HG02623 (cell line): ENCODE data around the gene RCOR1.
"Not testable (repeated sequence)": the region's sequence is repeated elsewhere in the genome, so short reads cannot be mapped to it uniquely, and the experiment has no call there.

ENCODE experiments used
- ATAC-seq: cut with Tn5 transposase; IDR thresholded peaks from one replicate; pipeline ENCODE4 v1.9.1; 2021; ENCODE audit warnings: moderate library complexity; ENCODE audit not compliant: unreplicated experiment

RCOR1 gene

DNA sequence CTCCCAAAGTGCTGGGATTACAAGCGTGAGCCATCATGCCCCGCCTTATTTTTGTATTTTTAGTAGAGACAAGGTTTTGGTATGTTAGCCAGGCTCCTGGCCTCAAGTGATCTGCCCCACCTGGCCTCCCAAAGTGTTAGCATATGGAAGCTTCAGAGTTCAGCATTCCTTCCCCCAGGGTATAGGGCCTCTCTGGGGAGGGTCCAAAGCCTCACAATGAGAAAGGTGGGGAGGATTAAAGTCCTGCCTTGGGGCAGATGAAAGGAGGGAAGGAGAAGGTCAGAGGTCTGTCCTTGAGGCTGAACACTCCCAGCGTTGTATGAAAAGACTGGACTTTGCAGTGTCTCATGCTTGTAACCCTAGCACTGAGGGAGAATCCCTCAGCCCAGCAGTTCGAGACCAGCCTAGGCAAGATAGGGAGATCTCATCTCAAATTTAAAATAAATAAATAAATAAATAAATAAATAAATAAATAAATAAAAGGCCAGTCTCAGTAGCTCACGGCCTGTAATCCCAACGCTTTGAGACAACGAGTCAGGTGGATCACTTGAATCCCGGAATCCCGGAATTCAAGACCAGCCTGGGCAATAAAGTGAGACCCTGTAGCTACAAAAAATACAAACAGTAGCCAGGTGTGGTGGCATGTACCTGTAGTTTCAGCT, 22.0 kb upstream of the RCOR1 start:
- ATAC-seq, result no peak

DNA sequence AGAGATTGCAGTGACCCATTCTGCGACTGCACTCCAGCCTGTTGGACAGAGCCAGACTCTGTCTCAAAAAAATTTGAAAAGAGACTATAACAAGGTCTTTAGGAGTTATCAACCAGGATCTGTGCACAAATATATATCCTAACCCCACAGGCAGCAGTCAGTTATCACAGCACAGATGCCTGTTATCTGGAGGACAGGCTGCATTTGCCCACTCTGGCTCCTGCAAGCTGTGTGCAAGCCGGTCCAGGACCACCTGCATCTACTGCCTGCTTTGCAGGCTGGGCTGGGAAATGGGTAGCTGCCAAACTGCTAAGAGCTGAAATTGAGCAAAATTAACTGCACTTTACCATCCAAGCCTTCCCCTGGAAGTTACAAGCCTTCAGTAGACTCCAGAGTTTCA, 21.4 kb upstream of the RCOR1 start:
- no peak for ATAC-seq

DNA sequence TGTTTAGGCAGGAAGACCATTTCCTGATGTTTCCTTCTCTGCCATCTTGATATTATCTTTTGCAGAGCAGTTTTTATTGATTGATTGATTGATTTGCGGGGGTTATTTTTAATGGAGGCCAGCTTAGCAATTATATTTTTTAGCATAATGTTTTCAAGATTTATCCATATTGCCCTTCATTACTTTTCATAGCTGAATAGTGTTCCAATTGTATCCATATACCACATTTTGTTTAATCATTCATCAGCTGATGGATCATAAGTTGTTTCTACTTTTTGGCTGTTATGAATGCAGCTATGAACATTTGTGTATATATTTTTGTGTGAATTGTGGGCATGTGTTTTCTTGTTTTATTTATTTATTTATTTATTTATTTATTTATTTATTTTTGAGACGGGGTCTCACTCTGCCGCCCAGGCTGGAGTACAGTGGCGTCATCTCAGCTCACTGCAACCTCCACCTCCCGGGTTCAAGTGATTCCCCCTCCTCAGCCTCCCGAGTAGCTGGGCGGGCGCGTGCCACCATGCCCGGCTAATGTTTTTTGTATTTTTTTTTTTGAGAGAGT, 20.9 kb upstream of the RCOR1 start:
- ATAC-seq, result no peak

DNA sequence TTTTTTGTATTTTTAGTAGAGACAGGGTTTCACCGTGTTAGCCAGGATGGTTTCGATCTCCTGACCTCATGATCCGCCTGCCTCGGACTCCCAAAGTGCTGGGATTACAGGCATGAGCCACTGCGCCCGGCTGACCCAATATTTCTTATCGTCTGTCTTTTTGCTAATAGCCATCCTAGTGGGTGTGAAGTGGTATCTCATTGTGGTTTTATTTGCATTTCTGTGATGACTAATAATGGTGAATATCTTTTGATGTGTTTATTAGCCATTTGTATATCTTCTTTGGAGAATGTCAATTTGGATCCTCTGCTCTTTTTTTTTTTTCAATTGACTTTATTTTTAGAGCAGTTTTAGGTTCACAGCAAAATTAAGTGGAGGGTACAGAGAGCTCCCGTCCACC, 19.3 kb upstream of the RCOR1 start:
- ATAC-seq, result not testable (repeated sequence)

DNA sequence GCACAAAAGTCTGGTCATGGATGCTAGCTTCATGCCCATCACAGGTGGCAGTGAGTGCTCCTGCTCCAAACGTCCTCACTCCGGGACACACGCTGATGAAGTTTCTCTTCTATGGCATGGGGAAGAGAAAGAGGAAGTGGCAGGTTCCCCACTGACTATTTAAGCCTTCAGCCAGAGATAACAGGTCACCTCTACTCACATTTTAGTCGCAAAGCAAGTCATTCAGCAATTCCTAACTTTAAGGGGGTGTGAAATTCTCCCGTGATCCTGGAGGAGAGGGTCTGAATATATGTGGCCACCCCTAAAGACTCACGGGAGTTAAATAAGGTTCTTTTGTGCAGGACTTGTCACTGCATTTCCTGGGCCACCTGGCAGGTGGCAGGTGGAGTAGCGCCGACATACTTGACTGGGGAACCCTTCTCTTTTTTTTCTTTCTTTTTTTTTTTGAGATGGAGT, 18.8 kb upstream of the RCOR1 start:
- no peak for ATAC-seq

DNA sequence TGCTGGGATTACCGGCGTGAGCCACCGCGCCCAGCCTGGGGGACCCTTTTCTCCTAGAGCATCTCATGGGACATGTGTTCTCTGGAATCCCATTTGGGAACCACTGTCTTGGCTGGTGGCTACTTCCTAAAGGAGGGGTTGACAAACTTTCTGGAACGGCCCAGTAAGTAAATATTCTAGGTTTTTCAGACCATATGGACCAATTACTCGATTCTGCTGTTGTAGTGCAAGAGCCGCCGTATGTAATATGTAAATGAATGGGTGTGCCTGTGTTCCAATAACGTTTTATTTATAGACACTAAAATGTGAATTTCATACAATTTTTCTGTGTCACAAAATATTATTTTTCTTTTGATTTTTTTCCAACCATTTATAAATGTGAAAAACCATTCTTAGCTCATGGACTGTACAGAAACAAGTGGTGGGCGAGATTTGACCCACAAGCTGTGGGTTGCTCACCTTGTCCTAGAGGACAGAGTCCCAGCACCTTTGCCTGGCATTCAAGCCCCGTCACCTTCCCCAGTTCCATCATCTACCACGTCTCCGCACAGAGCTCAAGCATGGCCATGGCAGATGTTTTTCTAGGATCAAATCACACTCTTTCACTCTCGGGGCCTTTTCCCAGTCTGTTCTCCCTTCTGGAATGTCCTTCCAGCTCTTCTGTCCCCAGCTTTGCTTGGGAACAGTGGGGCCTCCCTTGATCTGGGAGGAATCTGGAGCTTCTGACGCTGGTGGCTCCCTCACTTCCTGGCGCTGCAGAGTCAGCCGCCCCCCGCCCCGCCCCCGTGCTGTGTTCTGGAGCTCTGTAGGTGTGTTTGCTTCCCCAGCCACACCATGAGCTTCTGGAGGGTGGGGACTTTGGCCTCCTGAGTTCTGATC, 17.9 kb upstream of the RCOR1 start:
- no peak for ATAC-seq

DNA sequence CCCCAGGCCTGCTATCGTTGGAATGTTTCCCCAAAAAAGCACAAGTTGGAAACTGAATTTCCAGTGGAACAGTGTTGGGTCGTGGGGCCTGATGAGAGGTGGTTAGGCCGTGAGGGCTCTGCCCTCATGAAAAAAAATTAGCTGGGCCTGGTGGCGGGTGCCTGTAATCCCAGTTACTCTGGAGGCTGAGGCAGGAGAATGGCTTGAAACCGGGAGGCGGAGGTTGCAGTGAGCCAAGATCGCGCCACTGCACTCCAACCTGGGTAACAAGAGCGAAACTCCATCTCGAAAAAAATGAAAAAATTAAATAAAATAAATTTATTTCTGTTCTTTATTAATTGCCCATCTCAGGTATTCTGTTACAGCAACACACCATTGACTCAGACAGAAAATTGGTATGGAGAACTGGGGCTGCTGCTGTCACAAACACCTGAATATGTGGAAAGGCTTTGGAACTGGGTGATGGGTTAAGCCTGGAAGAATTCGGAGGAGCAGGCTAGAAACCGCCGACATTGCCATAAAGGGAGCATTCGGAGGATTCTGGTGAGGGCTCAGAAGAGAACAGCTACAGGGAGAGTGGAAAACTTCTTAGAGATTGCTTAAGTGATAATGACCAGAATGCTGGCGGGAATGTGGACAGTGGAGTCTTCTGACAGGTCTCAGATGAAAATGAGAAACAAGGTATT, 17.1 kb upstream of the RCOR1 start:
- ATAC-seq, result no peak

DNA sequence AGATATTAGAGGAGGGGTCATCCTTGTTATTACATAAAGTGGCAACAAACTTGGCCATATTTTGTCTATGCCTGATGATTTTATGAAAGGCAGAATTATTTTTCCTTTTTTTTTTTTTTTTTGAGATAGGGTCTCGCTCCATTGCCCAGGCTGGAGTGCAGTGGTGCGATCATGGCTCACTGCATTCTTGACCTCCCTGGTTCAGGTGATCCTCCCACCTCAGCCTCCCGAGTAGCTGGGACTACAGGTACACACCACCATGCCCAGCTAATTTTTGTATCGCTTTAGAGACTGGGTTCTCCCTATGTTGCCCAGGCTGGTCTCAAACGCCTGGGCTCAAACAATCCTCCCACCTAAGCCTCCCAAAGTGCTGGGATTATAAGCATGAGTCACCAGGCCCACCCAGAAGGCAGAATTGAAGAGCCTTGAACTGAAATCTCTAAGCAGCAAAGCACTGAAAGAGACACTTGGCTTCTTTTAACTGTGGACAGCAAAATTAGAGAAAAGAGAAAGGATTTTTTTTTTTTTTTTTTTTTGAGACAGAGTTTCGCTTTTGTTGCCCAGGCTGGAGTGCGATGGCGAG, 16.5 kb upstream of the RCOR1 start:
- not testable (repeated sequence) for ATAC-seq

DNA sequence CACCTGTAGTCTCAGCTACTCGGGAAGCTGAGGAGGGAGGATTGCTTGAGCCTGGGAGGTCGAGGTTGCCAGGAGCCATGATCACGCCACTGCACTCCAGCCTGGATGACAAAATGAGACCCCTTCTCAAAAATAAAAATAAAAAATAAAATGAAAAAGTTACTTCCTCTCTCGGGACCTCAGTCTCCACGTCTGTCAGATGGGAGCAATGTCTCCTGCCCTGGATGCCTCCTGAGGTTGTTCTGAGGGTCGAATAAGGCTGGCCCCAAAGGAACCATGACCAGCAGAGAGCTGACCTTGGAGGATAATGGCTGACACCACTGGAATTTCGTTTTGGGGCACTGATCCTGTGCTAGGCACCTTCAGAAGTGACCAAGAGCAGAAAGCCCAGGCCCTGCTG, 13.6 kb upstream of the RCOR1 start:
- no peak for ATAC-seq

DNA sequence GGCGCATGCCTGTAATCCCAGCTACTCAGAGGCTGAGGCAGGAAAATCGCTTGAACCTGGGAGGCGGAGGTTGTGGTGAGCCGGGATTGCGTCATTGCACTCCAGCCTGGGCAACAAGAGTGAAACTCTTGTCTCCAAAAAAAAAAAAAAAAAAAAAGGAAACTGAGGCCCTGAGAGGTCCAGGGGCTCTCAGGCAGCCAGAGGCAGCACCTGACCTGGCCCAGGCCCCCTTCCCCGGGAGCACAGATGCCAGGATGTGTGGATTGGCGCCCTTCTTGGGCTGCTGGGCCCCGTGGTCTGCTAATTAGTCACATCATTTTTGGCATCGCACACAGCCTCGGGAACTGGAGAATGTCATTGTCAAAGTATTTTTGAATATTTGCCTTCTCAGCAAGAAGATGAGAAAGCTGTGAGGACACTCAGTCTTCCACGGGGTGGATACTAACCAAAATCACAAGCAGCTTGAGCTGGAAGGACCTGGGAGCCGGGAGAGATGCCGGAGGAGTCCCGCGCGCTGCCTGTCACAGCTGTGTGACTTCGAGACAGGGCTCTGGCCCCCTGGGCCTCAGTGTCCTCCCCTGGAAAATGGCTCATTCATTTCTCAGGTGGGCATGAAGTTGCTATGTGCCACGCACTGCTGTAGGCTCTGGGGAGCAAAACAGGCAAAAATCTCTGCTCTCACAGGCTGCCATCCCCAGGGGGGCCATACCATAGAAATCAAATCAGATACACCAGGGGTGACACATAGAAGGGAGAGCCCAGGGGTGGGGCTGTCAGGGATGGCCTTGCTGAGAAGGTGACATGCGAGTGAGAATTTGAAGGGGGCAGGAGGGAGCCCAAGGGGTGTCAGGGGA, 12.5 kb upstream of the RCOR1 start:
- ATAC-seq, result no peak

DNA sequence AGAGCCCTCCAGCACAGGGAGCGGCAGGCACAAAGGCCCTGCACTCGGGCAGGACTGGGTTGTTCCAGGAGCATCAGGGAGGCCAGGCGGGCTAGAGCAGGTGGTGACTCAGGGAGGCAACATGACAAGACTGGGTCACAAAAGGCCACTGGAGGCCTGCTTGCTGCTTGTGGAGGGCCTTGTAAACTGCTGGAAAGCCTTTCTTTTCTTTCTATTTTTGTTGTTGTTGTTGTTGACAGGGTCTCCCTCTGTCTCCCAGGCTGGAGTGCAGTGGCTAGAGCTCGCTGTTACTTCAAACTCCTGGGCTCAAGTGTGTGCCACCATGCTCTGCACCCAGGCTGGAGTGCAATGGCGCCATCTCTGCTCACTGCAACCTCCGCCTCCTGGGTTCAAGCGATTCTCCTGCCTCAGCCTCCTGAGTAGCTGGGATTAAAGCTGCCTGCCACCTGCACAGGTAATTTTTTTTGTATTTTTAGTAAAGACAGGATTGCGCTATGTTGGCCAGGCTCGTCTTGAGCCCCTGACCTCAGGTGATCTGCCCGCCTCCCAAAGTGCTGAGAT, 11.8 kb upstream of the RCOR1 start:
- no peak for ATAC-seq

DNA sequence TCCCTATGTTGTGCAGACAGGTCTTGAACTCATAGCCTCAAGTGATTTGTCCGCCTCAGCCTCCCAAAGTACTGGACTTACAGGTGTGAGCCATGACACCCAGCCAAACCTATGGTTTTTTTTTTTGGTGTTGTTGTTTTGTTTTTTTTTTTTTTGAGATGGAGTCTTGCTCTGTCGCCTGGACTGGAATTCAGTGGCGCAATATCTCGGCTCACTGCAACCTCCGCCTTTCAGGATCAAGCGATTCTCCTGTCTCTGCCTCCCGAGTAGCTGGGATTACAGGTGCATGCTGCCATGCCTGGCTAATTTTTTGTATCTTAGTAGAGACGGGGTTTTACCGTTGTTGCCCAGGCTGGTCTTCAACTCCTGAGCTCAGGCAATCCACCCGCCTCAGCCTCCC, 11.3 kb upstream of the RCOR1 start:
- ATAC-seq, result no peak

DNA sequence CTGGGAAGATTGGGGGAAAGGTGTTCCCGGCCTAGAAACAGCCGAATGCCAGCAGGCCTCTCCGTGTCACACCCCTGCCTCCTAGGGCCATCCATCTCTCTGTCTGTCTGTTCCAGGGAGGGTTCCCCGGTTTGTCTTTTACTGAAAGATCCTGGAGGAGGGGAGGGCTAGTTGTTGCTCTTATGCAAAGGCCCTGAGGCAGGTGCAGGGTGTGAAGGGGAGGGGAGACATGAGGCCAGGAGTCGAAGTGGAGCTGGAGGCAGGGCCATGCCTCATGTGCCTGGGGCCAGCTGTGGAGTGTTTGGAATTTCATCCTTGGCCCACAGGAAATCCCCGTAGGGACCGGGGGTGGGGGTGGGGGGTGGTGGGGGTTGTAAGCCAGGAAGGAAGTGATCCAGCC, 8.7 kb upstream of the RCOR1 start:
- no peak for ATAC-seq

DNA sequence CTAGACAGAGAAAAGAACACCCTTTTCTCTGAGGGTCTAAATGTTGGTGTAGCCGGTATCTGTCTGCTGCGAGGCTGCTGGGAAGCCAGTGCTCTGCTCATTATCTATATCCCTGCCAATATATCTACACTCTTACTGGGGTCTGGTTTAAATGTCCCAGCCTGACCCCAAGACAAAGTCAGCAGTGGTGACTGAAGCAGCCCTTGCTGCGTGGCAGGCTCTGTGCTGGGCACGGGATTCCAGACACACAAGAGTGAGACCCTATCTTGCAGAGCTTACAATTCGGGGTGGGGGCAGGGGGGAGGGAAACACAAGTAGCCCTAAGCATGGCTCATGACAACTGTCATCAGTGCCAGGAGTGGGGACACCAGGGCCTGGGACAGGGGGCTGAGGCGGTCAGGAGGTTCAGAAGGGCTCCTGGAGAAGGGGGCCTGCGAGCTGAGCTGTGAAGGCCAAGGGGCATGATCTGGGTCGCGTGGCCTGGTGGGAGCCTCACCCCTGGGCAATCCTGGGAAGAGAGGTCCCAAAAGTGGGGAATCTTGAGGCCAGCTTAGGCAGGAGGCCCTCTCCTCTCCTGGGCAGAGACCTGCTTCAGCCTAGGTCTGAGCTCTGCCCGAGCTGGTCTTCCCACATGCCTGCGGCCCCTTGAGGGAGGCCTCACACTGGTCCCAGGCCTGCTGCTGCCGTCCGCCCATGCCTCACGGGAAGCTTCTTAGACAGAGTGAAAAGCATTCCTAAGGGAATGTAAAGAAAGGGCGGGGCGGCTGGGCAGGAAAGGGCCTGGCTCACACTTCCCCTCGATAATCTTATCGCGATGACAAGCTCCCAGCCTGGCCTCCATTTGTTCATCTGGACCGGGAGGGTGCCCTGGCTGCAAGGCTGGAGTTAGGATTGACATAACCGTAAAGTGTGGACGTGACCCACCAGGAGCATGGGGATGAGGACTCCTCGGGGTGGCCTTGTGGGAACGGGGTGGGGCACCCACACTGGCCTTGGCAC, 7.3 kb upstream of the RCOR1 start:
- no peak for ATAC-seq

DNA sequence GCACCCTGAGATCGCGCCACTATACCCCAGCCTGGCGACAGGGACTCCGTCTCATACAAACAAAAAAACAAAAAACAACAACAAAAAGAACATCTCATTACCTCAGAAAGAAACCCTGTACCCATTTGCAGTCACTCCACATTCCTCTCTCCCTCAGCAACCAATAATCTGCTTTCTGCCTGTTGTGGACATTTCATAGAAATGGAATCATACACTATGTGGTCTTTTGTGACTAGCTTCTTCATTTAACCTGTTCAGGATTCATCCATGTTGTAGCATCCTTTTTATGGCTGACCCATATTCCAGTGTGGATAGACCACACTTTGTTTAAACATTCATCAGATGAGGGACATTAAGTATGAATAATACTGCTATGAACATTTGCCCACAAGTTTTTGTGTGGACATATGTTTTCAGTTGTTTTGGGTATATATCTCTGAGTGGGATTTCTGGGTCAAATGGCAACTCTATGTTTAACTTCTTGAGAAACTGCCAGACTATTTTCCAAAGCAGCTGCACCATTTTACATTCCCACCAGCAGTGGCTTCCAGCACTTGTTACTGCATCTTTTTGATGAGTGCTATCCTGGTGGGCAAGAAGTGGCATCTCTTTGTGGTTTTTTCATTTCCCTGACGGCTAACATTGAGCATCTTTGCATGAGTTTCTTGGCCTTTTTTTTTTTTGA, 5.9 kb upstream of the RCOR1 start:
- no peak for ATAC-seq

DNA sequence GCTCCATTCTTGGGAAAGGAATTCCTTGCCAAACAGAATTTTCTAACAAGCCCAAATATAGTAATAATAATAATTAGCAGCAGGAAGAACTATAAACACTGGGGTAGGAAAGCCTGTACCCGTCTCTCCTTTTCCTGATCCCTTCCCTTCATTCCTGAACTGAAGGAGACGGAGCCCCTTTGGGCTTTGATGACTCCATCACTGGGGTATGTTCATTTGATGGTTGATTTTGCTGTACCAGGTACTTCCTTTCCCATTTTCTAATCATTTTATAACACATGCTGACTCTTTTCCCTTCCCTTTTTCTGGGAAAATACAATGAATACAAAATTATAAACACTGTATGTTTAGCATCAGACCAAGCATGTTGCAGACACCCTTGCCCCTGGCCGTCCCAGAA, 3.6 kb upstream of the RCOR1 start:
- no peak for ATAC-seq

DNA sequence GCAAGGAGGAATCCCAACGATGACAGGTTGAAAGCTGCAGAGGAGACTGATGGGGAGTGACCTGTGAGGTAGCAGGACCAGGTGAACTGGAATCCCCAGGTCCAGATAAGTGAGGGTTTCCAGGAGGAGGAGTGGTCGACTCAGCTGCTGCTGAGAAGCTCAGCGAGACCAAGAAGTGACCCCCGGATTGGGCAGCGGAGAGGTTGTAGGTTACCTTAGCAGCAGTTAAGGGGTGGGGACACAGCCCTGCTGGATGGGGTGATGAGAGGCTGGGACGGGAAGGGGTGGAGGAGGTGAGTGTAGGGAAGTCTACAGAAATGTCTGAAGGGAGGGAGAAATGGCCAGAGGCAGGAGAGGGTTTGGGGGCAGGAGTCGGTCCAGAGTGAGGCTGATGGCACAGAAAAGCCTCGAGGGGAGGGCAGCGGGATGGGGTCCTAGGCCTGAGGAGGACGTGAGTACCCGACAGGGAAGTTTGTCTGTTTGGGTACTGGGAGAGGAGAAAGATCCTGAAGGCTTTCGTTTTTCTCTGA, 2.6 kb upstream of the RCOR1 start:
- ATAC-seq, result no peak

DNA sequence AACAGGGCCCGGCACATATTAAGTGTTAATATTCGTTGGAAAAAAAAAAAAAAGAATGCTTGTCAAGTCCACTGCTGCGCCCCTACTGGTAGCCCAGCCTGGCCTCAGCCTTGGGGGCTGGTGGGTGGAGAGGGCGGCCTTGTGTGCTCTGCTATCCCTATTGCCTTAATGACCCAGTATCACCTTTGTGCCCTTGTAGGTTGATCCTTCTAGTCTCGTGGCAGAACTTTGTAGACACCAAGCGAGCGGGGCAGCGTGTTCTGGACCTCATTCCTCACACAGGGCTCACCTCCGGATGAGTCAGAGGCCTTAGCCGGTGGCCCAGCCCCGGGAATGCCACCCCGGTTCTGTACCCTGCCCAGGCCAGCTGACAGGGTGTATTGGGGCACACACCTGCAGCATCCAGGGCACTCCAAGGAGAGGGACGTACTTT, 1.8 kb upstream of the RCOR1 start:
- ATAC-seq, result no peak
